ENCODE results near the gene SDSL. TPM values are rescaled to one million over a fixed set of nuclear protein-coding genes. Genes with fewer than 3 reads are reported as not detected.

The SDSL gene
- total RNA-seq, 4 donors from 2014 or later: 0.91 to 1.4 (median 0.98) TPM; not detected in 1

GRCh38 chr12:113463746-113464451 is 41.7 kb downstream of the SDSL start:
- Histone ChIP-seq H3K4me1 (peaks cover 22 to 27% of the 10 kb centered on the region in 2 donors), H3K36me3 (no peaks in the 10 kb centered on the region), H3K27ac (no peak overlapping the region), H3K9me3 (no peaks in the 10 kb centered on the region), H3K27me3 (peaks cover 77 to 86% (median 79%) of the 10 kb centered on the region in 3 donors), H3K4me3 (peak overlapping the region; percentile 2 to 44 (median 14))
- intact Hi-C loops (cut with DNase I; ENCODE audit: low total_unique reads): loop anchor here (2.0 kb wide), 1 partner anchor 449 kb away; no protein-coding TSS in a partner anchor
- ATAC-seq (no peak), DNase-seq (no peak)
- TF ChIP-seq CTCF (IDR thresholded peaks at IDR 0.05 in 4 of 5, conservative IDR thresholded peaks at IDR 0.05 in 1 of 5): no peak
- TF ChIP-seq POLR2A (IDR thresholded peaks at IDR 0.05): no peak
- in situ Hi-C loops (cut with MboI; ENCODE audit: low sequenced_read_pairs in 4 of 4): loop anchor here (25.0 kb wide), 1 partner anchor 448 kb away; no protein-coding TSS in a partner anchor

- Histone ChIP-seq H3K27ac (no peak overlapping the region), H3K4me1 (peaks cover 22 to 27% of the 10 kb centered on the region in 2 donors), H3K27me3 (peaks cover 76 to 91% (median 84%) of the 10 kb centered on the region in 3 donors), H3K4me3 (peak overlapping the region; percentile 2 to 44 (median 14)), H3K36me3 (no peaks in the 10 kb centered on the region), H3K9me3 (no peaks in the 10 kb centered on the region)
- in situ Hi-C loops (cut with MboI; ENCODE audit: low sequenced_read_pairs in 4 of 4) (loop anchor here (25.0 kb wide), 1 partner anchor 448 kb away; no protein-coding TSS in a partner anchor), intact Hi-C loops (cut with DNase I; ENCODE audit: low total_unique reads) (no loop called here)
- no peak for ATAC-seq
- DNase-seq: no peak
- TF ChIP-seq CTCF (IDR thresholded peaks at IDR 0.05 in 4 of 5, conservative IDR thresholded peaks at IDR 0.05 in 1 of 5) (no peak), POLR2A (IDR thresholded peaks at IDR 0.05) (no peak)
These were observed 42.2 kb downstream of the SDSL start for GRCh38 chr12:113464452-113464775.

- in situ Hi-C loops (cut with MboI; ENCODE audit: low sequenced_read_pairs in 4 of 4): loop anchor here (25.0 kb wide), 1 partner anchor 447 kb away; no protein-coding TSS in a partner anchor
- no peak for TF ChIP-seq CTCF (IDR thresholded peaks at IDR 0.05 in 4 of 5, conservative IDR thresholded peaks at IDR 0.05 in 1 of 5)
- no peak for TF ChIP-seq POLR2A (IDR thresholded peaks at IDR 0.05)
- DNase-seq (no peak), ATAC-seq (no peak)
- Histone ChIP-seq H3K4me3 (peak overlapping the region; percentile 9 to 36 (median 12)), H3K9me3 (no peaks in the 10 kb centered on the region), H3K36me3 (no peaks in the 10 kb centered on the region), H3K27me3 (peaks cover 83 to 94% (median 89%) of the 10 kb centered on the region in 3 donors), H3K4me1 (peaks cover 22 to 27% of the 10 kb centered on the region in 2 donors), H3K27ac (no peak overlapping the region)
- intact Hi-C loops (cut with DNase I; ENCODE audit: low total_unique reads): no loop called here
These were observed 42.9 kb downstream of the SDSL start for GRCh38 chr12:113464852-113465719.

GRCh38 chr12:113465808-113466453 is 43.8 kb downstream of the SDSL start:
- TF ChIP-seq POLR2A (IDR thresholded peaks at IDR 0.05): no peak
- ATAC-seq (no peak), DNase-seq (no peak)
- intact Hi-C loops (cut with DNase I; ENCODE audit: low total_unique reads): no loop called here
- Histone ChIP-seq H3K9me3 (no peaks in the 10 kb centered on the region), H3K4me1 (peaks cover 22 to 27% of the 10 kb centered on the region in 2 donors), H3K27ac (no peak overlapping the region), H3K27me3 (peaks cover 90 to 99% (median 98%) of the 10 kb centered on the region in 3 donors), H3K4me3 (no peak overlapping the region), H3K36me3 (no peaks in the 10 kb centered on the region)
- in situ Hi-C loops (cut with MboI; ENCODE audit: low sequenced_read_pairs in 4 of 4): loop anchor here (25.0 kb wide), 1 partner anchor 446 kb away; no protein-coding TSS in a partner anchor

Data from gastrocnemius medialis (tissue), 4 donors.